GM06990 (cell line): ENCODE data around the gene CLRN3.

Source experiments
- DNase-seq: peaks from one replicate; pipeline ENCODE4 v3.0.0-alpha.2; 2011; ENCODE audit not compliant: insufficient read length; ENCODE audit errors: extremely low read depth
- H3K27me3 ChIP-seq: replicated peaks from 2 replicates; pipeline ENCODE4 v1.6.0; 2011; ENCODE audit warnings: low read length; ENCODE audit not compliant: control insufficient read depth, insufficient read depth
- H3K36me3 ChIP-seq: 2 replicates; pipeline ENCODE4 v1.5.1; 2011; ENCODE audit warnings: low read length; ENCODE audit not compliant: control insufficient read depth, insufficient read depth
- H3K4me3 ChIP-seq: replicated peaks from 2 replicates; pipeline ENCODE4 v1.5.1; 2011; ENCODE audit warnings: low read depth, mild to moderate bottlenecking, control low read depth, low read length
- CTCF ChIP-seq: IDR thresholded peaks from 2 replicates; pipeline ENCODE4 v1.5.1; 2011; ENCODE audit warnings: low read length, control low read depth, mild to moderate bottlenecking, inconsistent platforms; ENCODE audit not compliant: insufficient read depth, poor library complexity, severe bottlenecking

CLRN3 gene

GRCh38 chr10:127849921-127850320 is 42.8 kb downstream of the CLRN3 start:
- TF ChIP-seq CTCF: no peak
- DNase-seq: no peak
- Histone ChIP-seq H3K27me3 (no peaks in the 10 kb centered on the region), H3K4me3 (no peak overlapping the region), H3K36me3 (no peaks in the 10 kb centered on the region)

GRCh38 chr10:127849224-127849623 is 43.5 kb downstream of the CLRN3 start:
- Histone ChIP-seq H3K36me3 (no peaks in the 10 kb centered on the region), H3K27me3 (no peaks in the 10 kb centered on the region), H3K4me3 (no peak overlapping the region)
- TF ChIP-seq CTCF: no peak
- no peak for DNase-seq

- no peak for TF ChIP-seq CTCF
- DNase-seq: no peak
- Histone ChIP-seq H3K27me3 (no peaks in the 10 kb centered on the region), H3K36me3 (no peaks in the 10 kb centered on the region), H3K4me3 (no peak overlapping the region)
These were observed 44.5 kb downstream of the CLRN3 start for GRCh38 chr10:127848226-127848625.

DNA sequence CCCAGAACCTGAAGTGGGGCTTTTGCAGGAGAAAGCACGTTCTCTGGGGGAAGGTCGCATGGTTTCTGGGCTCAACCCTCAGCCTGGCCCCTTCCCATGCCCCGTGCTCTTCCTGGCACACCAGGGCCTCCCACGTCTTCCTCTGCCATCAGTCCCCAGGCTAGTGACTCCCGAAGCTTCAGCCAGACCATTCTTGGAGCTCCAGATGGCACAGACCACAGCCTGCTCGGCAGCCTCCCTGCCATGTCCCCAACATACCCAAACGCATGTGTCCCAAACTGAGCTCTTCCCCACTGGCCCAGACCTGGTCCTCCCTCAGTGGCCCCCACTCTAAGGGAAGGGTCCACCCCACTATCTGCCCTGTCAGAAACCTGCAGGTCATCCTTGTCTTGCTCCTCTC is 47.0 kb downstream of the CLRN3 start:
- no peaks in the 10 kb centered on the region for H3K36me3 ChIP-seq
- no peak for DNase-seq
- TF ChIP-seq CTCF: no peak
- H3K27me3 ChIP-seq: no peaks in the 10 kb centered on the region
- no peak overlapping the region for H3K4me3 ChIP-seq

- Histone ChIP-seq H3K4me3 (no peak overlapping the region), H3K27me3 (no peaks in the 10 kb centered on the region), H3K36me3 (no peaks in the 10 kb centered on the region)
- no peak for DNase-seq
- TF ChIP-seq CTCF: no peak
These were observed 51.9 kb downstream of the CLRN3 start for GRCh38 chr10:127840884-127841283.

- H3K36me3 ChIP-seq: no peaks in the 10 kb centered on the region
- TF ChIP-seq CTCF: no peak
- no peaks in the 10 kb centered on the region for H3K27me3 ChIP-seq
- H3K4me3 ChIP-seq: no peak overlapping the region
- DNase-seq: no peak
These were observed 55.8 kb downstream of the CLRN3 start for GRCh38 chr10:127836966-127837365.
